GM18498 (cell line): ENCODE results near the gene ARID1B.

Source experiments
- ATAC-seq: cut with Tn5 transposase; IDR thresholded peaks from one replicate; pipeline ENCODE4 v1.9.1; 2021; ENCODE audit warnings: mild to moderate bottlenecking, moderate library complexity; ENCODE audit not compliant: unreplicated experiment

Gene ARID1B

DNA sequence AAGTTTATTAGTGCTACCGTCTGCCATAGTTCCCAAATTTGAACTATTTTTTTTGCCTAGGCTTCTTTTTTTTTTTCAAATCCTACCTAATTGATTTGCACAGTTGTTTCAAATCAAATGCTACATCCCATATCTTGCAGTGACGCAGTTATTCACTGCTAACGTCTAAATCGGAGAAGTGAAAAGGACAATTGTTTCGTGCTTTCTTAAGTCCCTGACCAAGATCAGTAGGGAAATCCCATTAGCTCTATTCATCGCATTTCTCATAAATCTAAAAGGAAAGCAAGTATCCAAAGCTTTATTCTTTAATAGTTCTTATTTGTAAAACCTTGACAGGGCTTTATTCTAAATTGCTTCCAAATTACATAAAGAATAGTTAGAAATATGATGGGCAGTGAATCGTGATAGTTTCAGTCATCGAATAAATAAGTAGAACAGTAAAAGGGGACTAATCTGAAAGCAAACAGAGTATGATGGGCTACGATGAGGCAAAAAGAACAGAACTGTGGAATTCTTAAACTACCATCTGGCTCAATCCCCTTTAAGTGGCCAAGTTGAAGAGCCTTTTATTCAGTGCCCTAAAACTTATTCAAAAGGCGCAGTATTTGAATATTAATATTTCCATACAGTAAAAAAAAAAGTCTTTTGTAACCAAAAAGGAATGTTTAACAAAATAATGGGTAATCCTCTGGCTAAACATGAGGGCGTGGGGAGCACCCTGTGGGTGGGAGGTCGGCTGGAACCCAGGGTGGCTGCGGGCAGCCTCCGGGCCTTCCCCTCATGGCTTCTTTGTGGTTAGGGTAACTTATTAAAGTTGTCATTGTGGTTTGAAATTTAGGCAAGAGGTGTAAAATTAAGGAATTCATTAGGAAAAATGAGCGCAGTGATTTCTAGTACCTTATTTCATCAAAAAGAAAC, 3.0 kb upstream of the ARID1B start:
- ATAC-seq, result no peak

DNA sequence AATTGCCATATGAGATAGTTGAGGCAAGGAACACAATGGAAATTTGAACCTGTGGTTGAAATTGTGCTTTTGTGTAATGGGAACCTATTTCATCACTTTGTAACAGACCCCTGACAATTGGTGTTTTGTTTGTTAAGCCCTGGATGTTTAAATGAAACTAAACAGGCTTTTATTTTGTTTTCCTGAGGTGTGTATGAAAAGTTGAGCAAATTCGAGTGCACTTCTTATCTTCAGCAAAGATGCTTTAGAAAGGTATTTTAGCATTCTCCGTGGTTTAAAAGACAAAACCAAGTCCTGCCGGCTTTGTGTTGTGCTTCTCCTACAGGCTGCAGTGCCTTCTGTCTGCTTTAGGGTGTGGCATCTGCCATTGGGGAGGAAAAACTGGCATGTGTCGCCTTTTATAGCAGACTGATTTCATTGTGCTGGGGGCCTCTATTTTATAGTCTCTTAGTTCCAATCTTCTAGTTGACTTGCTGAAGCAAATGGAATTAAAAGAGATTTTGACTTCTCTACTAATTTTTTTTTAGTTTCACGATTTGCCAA, 2.2 kb upstream of the ARID1B start:
- ATAC-seq, result no peak

DNA sequence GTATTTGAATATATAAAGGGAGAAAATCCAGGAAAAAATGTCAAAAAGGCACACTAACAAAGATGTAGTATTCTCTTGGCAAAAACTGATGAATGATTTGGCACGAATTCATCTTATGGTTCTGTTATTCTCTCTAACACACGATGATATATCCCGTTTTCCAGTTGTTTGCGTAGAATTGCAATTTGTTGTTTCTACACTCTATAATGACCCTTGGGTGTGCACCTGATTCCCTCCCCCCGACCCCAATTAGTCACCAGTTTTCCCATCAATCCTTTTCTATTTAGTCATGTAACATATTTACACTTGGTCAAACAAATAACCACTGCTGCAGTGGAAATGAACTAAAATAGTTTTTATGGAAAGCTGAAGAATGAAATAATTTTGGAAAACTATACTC, 1.5 kb upstream of the ARID1B start:
- ATAC-seq, result no peak

DNA sequence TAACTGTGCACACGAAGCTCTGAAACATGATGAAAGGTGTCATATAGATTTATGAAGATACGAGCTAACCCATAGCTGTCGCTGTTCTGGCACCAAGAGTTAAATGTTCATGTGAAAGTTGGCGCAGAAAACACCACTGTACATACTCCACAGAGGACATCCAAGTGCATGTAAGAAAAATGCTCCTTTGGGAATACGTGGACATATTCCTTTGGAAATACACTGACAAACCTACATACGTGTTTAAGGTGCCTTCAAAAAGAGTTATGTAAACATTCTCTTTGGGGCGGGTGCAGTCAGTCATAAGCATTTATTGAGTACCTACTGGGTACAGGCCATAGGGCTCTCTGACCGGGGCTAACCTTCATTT, 723 bp upstream of the ARID1B start:
- no peak for ATAC-seq

DNA sequence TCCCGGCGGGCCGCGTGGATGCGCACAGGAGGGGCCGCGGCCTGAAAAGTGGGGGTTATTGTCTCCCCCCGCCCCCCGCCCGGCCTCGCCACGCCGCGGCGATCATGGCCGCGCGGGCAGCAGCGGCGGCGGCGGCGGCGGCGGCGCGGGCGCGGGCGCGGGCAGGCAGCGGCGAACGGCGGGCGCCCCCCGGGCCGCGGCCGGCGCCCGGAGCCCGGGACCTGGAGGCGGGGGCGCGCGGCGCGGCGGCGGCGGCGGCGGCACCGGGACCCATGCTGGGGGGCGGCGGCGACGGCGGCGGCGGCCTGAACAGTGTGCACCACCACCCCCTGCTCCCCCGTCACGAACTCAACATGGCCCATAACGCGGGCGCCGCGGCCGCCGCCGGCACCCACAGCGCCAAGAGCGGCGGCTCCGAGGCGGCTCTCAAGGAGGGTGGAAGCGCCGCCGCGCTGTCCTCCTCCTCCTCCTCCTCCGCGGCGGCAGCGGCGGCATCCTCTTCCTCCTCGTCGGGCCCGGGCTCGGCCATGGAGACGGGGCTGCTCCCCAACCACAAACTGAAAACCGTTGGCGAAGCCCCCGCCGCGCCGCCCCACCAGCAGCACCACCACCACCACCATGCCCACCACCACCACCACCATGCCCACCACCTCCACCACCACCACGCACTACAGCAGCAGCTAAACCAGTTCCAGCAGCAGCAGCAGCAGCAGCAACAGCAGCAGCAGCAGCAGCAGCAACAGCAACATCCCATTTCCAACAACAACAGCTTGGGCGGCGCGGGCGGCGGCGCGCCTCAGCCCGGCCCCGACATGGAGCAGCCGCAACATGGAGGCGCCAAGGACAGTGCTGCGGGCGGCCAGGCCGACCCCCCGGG, 637 bp downstream of the ARID1B start:
- peak; percentile 10 for ATAC-seq

DNA sequence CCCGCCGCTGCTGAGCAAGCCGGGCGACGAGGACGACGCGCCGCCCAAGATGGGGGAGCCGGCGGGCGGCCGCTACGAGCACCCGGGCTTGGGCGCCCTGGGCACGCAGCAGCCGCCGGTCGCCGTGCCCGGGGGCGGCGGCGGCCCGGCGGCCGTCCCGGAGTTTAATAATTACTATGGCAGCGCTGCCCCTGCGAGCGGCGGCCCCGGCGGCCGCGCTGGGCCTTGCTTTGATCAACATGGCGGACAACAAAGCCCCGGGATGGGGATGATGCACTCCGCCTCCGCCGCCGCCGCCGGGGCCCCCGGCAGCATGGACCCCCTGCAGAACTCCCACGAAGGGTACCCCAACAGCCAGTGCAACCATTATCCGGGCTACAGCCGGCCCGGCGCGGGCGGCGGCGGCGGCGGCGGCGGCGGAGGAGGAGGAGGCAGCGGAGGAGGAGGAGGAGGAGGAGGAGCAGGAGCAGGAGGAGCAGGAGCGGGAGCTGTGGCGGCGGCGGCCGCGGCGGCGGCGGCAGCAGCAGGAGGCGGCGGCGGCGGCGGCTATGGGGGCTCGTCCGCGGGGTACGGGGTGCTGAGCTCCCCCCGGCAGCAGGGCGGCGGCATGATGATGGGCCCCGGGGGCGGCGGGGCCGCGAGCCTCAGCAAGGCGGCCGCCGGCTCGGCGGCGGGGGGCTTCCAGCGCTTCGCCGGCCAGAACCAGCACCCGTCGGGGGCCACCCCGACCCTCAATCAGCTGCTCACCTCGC, 1.5 kb downstream of the ARID1B start:
- ATAC-seq, result peak; percentile 13

DNA sequence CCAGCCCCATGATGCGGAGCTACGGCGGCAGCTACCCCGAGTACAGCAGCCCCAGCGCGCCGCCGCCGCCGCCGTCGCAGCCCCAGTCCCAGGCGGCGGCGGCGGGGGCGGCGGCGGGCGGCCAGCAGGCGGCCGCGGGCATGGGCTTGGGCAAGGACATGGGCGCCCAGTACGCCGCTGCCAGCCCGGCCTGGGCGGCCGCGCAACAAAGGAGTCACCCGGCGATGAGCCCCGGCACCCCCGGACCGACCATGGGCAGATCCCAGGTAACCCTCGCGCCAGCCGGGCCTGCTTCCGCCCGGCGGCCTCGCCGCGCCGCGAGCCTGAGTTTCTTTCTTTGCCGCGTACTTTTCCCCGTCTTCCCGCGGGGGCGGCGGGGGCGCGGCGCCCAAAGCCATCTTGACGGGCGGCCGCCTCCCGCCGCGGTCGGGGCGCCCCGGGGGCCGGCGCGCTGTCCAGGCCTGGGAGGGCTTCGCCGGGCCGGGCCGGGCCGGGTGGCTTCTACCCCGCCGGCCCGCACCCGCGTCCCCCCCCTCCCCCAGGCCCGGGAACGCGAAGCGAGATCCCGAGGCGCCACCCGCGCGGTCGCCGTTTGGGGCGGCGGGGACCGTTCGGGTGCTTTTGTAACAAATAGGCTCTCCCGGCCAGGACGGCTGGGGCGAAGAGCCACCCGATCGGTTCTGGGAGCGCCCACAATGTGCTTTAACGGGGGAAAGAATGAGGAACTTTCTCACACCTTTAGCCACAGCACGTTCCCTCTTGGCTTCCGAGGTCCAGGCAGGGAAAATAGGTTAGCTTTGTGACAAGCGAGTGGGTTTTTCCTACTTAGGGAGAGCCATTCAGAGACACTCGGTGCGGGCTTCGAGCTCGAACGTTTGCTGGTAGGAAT, 2.3 kb downstream of the ARID1B start:
- peak; percentile 21 for ATAC-seq

DNA sequence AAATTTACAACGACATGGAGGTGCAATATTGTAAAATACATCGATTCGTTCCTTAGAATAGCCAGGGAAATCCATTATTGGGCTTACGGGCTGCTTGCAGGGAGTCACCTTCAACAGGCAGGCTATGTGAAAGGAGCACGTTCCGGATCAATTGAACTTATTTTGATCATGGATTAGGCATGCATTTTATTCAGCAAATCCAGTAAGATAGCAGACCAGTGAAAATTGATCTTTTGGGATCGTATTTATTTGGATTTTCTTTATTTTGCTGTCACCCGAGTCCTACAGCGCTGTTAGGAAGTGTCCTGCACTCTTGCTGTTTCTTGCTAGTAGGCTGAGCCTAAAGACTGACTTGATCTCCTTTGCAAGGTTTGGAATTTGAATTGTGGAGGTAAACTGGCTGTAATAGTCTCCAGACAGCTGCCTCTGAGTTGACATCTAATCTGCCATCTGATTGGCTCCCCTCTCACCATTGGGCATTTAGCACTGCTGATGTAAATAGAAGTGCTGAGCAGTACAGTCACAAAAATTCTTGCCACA, 3.0 kb downstream of the ARID1B start:
- peak; percentile 40 for ATAC-seq

DNA sequence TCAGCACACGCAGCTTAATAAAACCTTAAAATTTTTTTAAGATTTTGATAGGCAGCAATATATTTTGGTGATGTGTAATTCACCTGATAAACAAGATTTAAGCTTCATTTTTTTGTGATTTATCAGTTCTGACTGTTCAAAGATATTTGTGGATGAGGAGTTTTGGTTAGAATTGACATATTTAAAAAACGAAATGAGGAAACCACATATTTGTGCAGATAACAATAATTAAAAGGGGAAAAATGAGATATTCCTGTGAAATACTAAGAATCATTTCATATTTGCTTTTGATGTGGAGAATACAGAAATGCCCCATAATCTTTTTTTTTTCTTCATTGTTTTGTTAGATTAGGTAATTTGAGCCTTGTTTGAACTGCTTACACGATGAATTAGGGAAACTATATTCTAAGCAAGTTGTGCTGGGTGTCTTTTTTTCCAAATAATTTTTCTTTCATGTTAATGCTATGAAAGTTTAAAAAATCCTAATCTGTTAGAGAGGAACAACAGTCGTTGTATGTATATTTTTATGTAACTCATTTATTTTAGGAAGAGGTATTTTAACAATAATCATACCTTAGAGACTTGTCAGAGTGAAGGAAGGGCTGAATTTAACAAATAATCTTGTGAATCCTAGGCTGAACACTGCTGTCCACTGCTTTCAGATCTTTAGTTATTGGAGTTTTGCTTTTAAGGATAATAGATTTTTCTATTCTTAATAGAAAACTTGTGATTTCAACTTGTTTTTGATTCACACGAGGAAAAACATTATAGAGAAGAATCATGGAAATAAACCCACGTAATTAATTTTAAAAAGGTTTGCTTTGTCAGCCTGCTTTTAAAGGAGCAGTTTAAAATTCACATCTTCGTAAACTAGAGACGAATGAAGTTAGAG, 4.0 kb downstream of the ARID1B start:
- no peak for ATAC-seq

DNA sequence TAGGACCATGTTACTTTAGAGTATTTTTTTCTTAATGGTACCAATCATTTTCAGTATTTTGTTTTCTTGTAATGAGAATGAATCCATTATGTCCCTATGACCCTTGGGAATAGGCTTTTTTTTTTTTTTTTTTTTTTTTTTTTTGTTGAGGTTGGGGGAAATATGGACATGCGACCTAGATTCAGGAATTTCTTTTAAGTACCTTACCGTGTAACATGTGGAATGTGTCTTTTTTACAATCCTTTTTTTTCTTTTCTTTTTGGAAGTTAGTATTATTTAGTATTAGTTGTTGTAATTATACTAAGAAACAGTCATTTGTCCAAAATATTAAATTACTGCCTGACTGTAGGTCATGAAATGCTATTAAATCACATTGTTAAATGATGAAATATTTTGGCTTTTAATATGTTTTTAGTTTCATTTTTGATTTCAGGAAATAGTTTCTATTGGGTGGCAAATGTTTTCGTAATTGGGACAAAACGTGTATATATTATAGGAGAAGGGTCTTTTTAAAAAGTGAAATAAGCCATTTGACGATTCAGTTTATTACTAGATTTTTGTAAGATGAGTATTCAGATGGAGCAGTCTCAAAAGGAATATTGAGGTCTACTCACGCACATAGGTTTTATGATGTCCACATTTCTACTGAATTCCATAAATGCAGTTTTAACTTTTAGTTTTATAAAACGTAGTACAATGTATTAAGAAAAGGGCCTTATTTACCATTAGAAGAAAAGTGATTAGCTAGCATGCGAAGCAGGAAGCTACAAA, 4.9 kb downstream of the ARID1B start:
- no peak for ATAC-seq

DNA sequence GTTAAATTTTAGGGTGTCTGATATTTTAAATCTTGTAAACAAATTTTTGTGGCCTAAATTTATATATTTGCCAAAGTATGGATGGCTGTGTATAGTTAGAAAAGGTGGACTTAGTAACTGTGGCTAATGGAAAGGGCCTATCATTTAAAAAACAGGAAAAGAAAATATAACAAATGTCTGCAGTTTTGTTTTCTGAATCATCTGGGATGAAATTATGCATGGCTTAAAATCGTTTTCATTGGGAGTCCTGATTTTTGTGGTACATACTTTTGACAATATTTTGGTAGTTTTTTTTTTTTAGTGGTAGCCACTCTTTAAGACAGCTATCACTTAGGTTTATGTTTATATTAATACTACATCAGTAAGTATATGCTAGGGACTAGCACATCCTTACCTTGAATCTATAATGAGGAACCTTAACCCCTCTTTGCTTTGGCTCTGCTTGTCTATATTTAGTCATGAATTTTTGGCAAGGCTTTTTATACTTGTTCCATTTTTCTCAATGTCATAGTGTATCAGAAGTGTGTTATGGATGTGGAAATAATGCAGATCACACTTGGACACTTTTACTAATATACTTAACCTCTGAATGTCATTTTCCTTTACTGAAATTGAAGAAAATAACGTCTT, 5.6 kb downstream of the ARID1B start:
- ATAC-seq, result no peak

DNA sequence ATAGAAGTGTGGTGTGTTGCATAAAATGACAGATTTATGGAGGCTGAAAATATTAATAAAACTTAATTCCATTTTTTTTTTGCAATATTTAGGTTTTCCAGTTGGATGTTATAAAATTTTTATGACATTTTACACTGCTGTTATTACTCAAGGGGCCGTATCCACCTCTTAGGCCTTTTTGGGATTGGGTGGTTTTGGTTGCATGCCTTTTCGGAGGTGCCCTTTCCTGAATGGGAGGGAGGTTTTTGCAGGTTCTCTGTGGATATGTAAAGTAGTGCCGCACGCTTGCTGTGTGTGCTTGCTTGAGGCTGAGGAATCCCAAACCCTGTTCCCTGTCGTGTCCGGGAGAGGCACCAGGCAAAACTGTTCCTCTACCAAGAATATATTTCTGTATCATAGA, 6.8 kb downstream of the ARID1B start:
- ATAC-seq, result no peak

DNA sequence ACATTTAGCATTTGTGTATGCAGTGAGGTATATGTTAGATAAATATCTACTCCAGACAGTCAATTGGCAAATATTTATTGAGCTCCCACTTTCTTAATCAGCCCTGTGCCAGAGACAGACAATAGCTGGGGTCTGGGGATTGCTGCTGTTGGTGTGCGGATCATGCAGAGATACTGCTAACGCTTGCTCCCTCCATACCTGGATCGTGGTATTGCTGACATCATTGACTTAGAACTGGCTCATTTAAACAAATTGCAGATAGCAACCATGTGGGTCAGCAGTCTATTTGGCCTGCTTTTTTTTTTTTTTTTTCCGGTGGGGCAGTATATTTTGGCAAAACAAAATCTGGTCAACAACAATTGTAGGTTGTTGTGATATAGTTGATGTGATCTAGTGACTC, 9.5 kb downstream of the ARID1B start:
- ATAC-seq, result no peak

DNA sequence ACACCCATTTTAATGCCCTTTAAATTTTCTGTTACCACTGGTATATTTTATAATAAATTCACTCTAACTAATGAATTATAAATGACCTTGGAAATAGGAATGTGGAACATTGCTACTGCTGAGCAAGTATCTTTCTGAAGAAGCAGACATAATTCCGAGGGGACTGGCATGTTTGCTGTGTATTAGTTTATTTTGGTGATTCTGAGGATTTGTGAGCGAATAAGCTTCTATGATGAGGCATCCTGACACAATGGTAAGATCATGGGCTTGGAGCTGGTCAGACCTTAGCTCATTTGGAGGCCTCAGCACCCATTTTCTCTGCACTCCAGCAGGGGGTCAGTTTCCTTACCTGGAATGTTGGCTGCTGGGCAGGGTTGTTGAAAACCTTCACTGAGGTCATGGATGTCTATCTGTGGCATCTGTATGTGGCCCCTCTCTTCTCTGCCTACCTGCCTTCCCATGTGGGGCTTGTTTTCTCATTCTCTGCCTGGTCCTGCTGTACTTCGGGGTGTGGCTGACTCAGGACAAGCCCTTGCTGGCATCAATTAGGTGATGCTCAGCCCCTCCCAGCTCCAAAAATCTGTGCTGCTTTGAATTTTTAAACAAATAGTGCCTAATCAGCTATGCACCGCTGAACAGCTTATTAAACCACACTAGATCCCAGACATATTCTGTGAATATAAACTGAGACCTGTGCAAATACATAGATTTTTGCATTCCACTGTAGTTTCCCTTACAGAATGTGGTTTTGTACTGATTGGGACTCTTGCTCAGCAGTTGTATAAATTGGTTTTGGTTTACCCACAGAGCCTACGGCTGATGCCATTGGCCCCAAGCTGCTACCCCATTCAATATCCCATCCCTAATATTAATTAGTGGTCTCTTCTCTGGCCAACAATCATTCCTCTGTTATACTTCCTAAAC, 10.7 kb downstream of the ARID1B start:
- no peak for ATAC-seq

DNA sequence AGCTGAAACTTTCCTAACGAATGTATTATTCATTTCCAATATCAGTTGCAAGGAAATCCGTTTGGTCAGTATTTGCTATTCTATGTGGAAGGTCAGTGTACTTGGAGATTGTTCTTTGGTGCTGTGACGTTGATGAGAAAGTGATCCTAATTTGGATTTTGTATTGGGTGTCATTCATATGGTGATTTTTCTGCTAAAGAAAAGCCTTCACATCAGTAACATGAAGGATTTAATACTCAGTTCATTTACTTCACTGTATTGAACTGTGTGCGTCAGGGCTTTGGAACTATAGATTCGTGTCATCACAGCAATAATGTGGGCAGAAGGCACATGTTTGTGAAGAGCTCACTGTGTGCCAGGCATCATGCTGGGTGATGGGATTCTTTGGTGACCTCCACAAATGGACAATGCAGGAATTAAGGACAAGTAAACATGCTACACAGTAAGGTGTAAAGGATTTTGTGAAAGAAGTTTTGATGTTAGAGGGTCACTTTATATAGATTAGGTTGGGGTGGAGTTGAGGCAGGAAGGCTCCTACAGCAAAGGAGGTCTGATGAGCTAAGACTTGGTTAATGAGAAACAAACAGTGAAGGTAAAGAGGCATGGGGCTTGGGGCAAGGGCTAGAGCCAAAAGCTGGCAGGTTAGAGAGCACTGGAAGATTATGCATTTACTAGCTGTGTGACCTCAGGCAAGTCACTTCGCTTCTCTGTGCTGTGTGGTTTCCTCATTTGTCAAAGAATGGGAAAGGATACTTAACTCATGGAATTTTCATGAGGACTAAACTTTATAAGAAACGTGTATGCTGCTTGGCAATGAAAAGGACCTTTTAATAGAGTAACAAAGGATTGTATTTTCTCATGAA, 12.1 kb downstream of the ARID1B start:
- no peak for ATAC-seq
